Ascending aorta (tissue), 2 donors: Measurements from ENCODE around the gene AP3B1. TPM values are rescaled to one million over a fixed set of nuclear protein-coding genes. Genes with fewer than 3 reads are reported as not detected.

ENCODE experiments used
- DNase-seq, 2 donors: peaks; one replicate each; pipeline ENCODE4 v3.0.0-alpha.2; 2019; ENCODE audit warnings: low spot score in 2 of 2
- H3K27ac ChIP-seq, 2 donors: fragments of 200-600 bp; sonication (generic); one replicate each; pipeline ENCODE4 v1.5.1; 2016 to 2017; ENCODE audit warnings: mild to moderate bottlenecking in 1 of 2
- H3K27me3 ChIP-seq: fragments of 200-600 bp; sonication (generic); one replicate; pipeline ENCODE4 v1.5.1; 2017
- H3K36me3 ChIP-seq, 2 donors: fragments of 200-600 bp; sonication (generic); one replicate each; pipeline ENCODE4 v1.5.1; 2016
- H3K4me1 ChIP-seq, 2 donors: fragments of 200-600 bp; sonication (generic); one replicate each; pipeline ENCODE4 v1.5.1; 2016 to 2017; ENCODE audit warnings: mild to moderate bottlenecking in 1 of 2
- H3K4me3 ChIP-seq, 2 donors: fragments of 200-600 bp; sonication (generic); one replicate each; pipeline ENCODE4 v1.5.1; 2016 to 2017; ENCODE audit warnings: mild to moderate bottlenecking in 1 of 2
- H3K9me3 ChIP-seq, 2 donors: fragments of 200-600 bp; sonication (generic); one replicate each; pipeline ENCODE4 v1.5.1; 2016
- CTCF ChIP-seq, 3 experiments: fragments of 200-600 bp in 2 of 3; fragments of 450-650 bp in 1 of 3; sonication (generic) in 2 of 3; IDR thresholded peaks; one replicate each; pipeline ENCODE4 v1.5.1; 2016 to 2019; ENCODE audit warnings: antibody characterized with exemption in 3 of 3, mild to moderate bottlenecking in 1 of 3, moderate library complexity in 1 of 3
- intact Hi-C: fragments of 100-400 bp; cut with DNase I; formaldehyde crosslinking; loops from one replicate; pipeline ENCODE4 v1.15.1; 2023
- total RNA-seq: library from RNA; depleted of rRNA; stranded (reverse); fragments of >200 nt; gene quantifications from one replicate; pipeline ENCODE4 v1.1.0, GENCODE V29; 2016

The AP3B1 gene
- total RNA-seq, 1 donor from 2014 or later = 37.3 TPM

GRCh38 chr5:78295035-78295961 is 800 bp upstream of the AP3B1 start:
- peak in 2 of 3 experiments; percentile 10 to 25 for TF ChIP-seq CTCF (IDR thresholded peaks at IDR 0.05)
- intact Hi-C loops = loop anchor here (2.0 to 10.0 kb wide), 4 partner anchors 210 to 800 kb away; partner anchors contain the start of genes ARSB, LHFPL2 and WDR41

GRCh38 chr5:78293851-78294247 is 649 bp downstream of the AP3B1 start:
- Histone ChIP-seq H3K9me3 (no peaks in the 10 kb centered on the region), H3K27me3 (no peaks in the 10 kb centered on the region), H3K27ac (peak overlapping the region; percentile 84 to 87), H3K4me1 (peaks cover 0 to 14% of the 10 kb centered on the region in 2 donors), H3K36me3 (no peaks in the 10 kb centered on the region), H3K4me3 (peak overlapping the region; percentile 86 to 97)
- no peak for DNase-seq
- intact Hi-C loops = loop anchor here (1.0 to 10.0 kb wide), 7 partner anchors 66 to 943 kb away; partner anchors contain the start of genes ARSB, JMY, LHFPL2 and SCAMP1
- TF ChIP-seq CTCF (IDR thresholded peaks at IDR 0.05) = no peak

More at GRCh38 chr5:78295035-78295961, 800 bp upstream of the AP3B1 start:
- Histone ChIP-seq H3K4me1 (peaks cover 0 to 11% of the 10 kb centered on the region in 2 donors), H3K9me3 (no peaks in the 10 kb centered on the region), H3K4me3 (peak overlapping the region; percentile 86 to 97), H3K36me3 (no peaks in the 10 kb centered on the region), H3K27me3 (no peaks in the 10 kb centered on the region), H3K27ac (peak overlapping the region; percentile 84 to 87)
- peak in 1 of 2 donors; percentile 73 for DNase-seq

- no peak overlapping the region for H3K27ac ChIP-seq
- no peak for DNase-seq
- H3K36me3 ChIP-seq = no peaks in the 10 kb centered on the region
- no peaks in the 10 kb centered on the region for H3K9me3 ChIP-seq
- no peak overlapping the region for H3K4me3 ChIP-seq
- no peaks in the 10 kb centered on the region for H3K27me3 ChIP-seq
- peaks cover 0 to 14% of the 10 kb centered on the region in 2 donors for H3K4me1 ChIP-seq
- TF ChIP-seq CTCF (IDR thresholded peaks at IDR 0.05) = no peak
- intact Hi-C loops = loop anchor here (5.0 to 10.0 kb wide), 4 partner anchors 353 to 946 kb away; partner anchors contain the start of genes ARSB, JMY, LHFPL2 and WDR41
Measured at GRCh38 chr5:78291687-78292086, 2.8 kb downstream of the AP3B1 start.

GRCh38 chr5:78289911-78290310 is 4.6 kb downstream of the AP3B1 start:
- H3K9me3 ChIP-seq = no peaks in the 10 kb centered on the region
- no peak overlapping the region for H3K4me3 ChIP-seq
- no peaks in the 10 kb centered on the region for H3K27me3 ChIP-seq
- no peak for DNase-seq
- H3K4me1 ChIP-seq = peaks cover 0 to 9% of the 10 kb centered on the region in 2 donors
- no peak overlapping the region for H3K27ac ChIP-seq
- H3K36me3 ChIP-seq = no peaks in the 10 kb centered on the region
- intact Hi-C loops = loop anchor here (5.0 to 10.0 kb wide), 5 partner anchors 355 to 947 kb away; partner anchors contain the start of genes ARSB, JMY, LHFPL2 and WDR41
- TF ChIP-seq CTCF (IDR thresholded peaks at IDR 0.05) = no peak

- no peak overlapping the region for H3K4me3 ChIP-seq
- TF ChIP-seq CTCF (IDR thresholded peaks at IDR 0.05) = no peak
- no peaks in the 10 kb centered on the region for H3K27me3 ChIP-seq
- no peak for DNase-seq
- H3K4me1 ChIP-seq = peaks cover 0 to 8% of the 10 kb centered on the region in 2 donors
- intact Hi-C loops = loop anchor here (10.0 kb wide), 1 partner anchor 423 kb away; no protein-coding TSS in a partner anchor
- H3K36me3 ChIP-seq = no peaks in the 10 kb centered on the region
- H3K27ac ChIP-seq = no peak overlapping the region
- H3K9me3 ChIP-seq = no peaks in the 10 kb centered on the region
Measured at GRCh38 chr5:78288246-78288645, 6.3 kb downstream of the AP3B1 start.
